Hepatocyte (in vitro differentiated cells): ENCODE data around the gene OR2T27. TPM values are rescaled to one million over a fixed set of nuclear protein-coding genes. Genes with fewer than 3 reads are reported as not detected.

ENCODE experiments used
- polyA plus RNA-seq: library from polyadenylated mRNA; unstranded; fragments of >200 nt; fragmentation: Nextera tagmentation; extraction: Ambion mirVana; gene quantifications from 2 replicates; pipeline ENCODE4 v1.2.1, GENCODE V29; 2016
- total RNA-seq: library from RNA; depleted of rRNA; stranded (reverse); fragments of >200 nt; gene quantifications from 2 replicates; pipeline ENCODE4 v1.2.3, GENCODE V29; 2014

Gene OR2T27
- total and polyA plus RNA-seq, 2 experiments from 2014 or later, result not detected

Other genes with a start within 250 kb of the OR2T27 start
- not detected in 2 replicates for gene OR2T2, start 209.9 kb downstream of the OR2T27 start, total RNA-seq
- gene OR2T2, start 209.9 kb downstream of the OR2T27 start, polyA plus RNA-seq, result not detected in 2 replicates
- gene OR2T3, start 182.2 kb downstream of the OR2T27 start, total RNA-seq, result not detected in 2 replicates
- gene OR2T3, start 182.2 kb downstream of the OR2T27 start, polyA plus RNA-seq, result not detected in 2 replicates
- not detected in 2 replicates for gene OR2T5, start 166.9 kb downstream of the OR2T27 start, total RNA-seq
- not detected in 2 replicates for gene OR2T5, start 166.9 kb downstream of the OR2T27 start, polyA plus RNA-seq
- not detected in 2 replicates for gene OR2G6, start 147.5 kb downstream of the OR2T27 start, total RNA-seq
- not detected in 2 replicates for gene OR2G6, start 147.5 kb downstream of the OR2T27 start, polyA plus RNA-seq
- gene OR2T29, start 92.8 kb downstream of the OR2T27 start, total RNA-seq, result not detected in 2 replicates
- gene OR2T29, start 92.8 kb downstream of the OR2T27 start, polyA plus RNA-seq, result not detected in 2 replicates
- not detected in 2 replicates for gene OR2T34, start 80.8 kb downstream of the OR2T27 start, total RNA-seq
- not detected in 2 replicates for gene OR2T34, start 80.8 kb downstream of the OR2T27 start, polyA plus RNA-seq
- not detected in 2 replicates for gene OR2T10, start 57.8 kb downstream of the OR2T27 start, total RNA-seq
- gene OR2T10, start 57.8 kb downstream of the OR2T27 start, polyA plus RNA-seq, result not detected in 2 replicates
- gene OR2T11, start 20.4 kb downstream of the OR2T27 start, total RNA-seq, result not detected in 2 replicates
- gene OR2T11, start 20.4 kb downstream of the OR2T27 start, polyA plus RNA-seq, result not detected in 2 replicates
- gene OR2T35, start 10.2 kb downstream of the OR2T27 start, total RNA-seq, result not detected in 2 replicates
- not detected in 2 replicates for gene OR2T35, start 10.2 kb downstream of the OR2T27 start, polyA plus RNA-seq
- not detected in 2 replicates for gene OR14I1, start 47.2 kb upstream of the OR2T27 start, total RNA-seq
- not detected in 2 replicates for gene OR14I1, start 47.2 kb upstream of the OR2T27 start, polyA plus RNA-seq
- gene LYPD8, start 100.2 kb upstream of the OR2T27 start, total RNA-seq, result not detected in 2 replicates
- not detected in 2 replicates for gene LYPD8, start 100.2 kb upstream of the OR2T27 start, polyA plus RNA-seq
- 13.2 and 17.2 TPM in 2 replicates for gene SH3BP5L, start 170.4 kb upstream of the OR2T27 start, total RNA-seq
- gene SH3BP5L, start 170.4 kb upstream of the OR2T27 start, polyA plus RNA-seq, result 5.3 and 6.5 TPM in 2 replicates
- gene ZNF672, start 182.7 kb upstream of the OR2T27 start, total RNA-seq, result 19.0 and 23.6 TPM in 2 replicates
- gene ZNF672, start 182.7 kb upstream of the OR2T27 start, polyA plus RNA-seq, result 30.7 and 34.7 TPM in 2 replicates
- 24.2 and 42.1 TPM in 2 replicates for gene ZNF692, start 203.6 kb upstream of the OR2T27 start, total RNA-seq
- 60.8 and 79.9 TPM in 2 replicates for gene ZNF692, start 203.6 kb upstream of the OR2T27 start, polyA plus RNA-seq